Tibial nerve (tissue), 4 donors: ENCODE data around the gene SIGMAR1. TPM values are rescaled to one million over a fixed set of nuclear protein-coding genes. Genes with fewer than 3 reads are reported as not detected.

Experiments
- DNase-seq, 2 donors: peaks; one replicate each; pipeline ENCODE4 v3.0.0-alpha.2; 2019; ENCODE audit warnings: low spot score in 2 of 2
- H3K27ac ChIP-seq, 4 donors: fragments of 200-600 bp; sonication (generic) in 3 of 4; one replicate each; pipeline ENCODE4 v1.5.1; 2017 to 2019; ENCODE audit warnings: mild to moderate bottlenecking in 1 of 4
- H3K27me3 ChIP-seq, 2 donors: fragments of 200-600 bp; sonication (generic) in 1 of 2; one replicate each; pipeline versions ENCODE4 v1.5.1 to v1.6.0; 2017 to 2019
- H3K36me3 ChIP-seq, 3 donors: fragments of 200-600 bp; sonication (generic); one replicate each; pipeline ENCODE4 v1.5.1; 2018 to 2019
- H3K4me1 ChIP-seq, 4 donors: fragments of 200-600 bp; sonication (generic) in 3 of 4; one replicate each; pipeline ENCODE4 v1.5.1; 2017 to 2019
- H3K4me3 ChIP-seq, 4 donors: fragments of 200-600 bp; sonication (generic) in 3 of 4; one replicate each; pipeline ENCODE4 v1.5.1; 2017 to 2019; ENCODE audit warnings: mild to moderate bottlenecking in 1 of 4, moderate library complexity in 1 of 4
- H3K9me3 ChIP-seq, 4 donors: fragments of 200-600 bp; sonication (generic) in 3 of 4; one replicate each; pipeline ENCODE4 v1.5.1; 2017 to 2019
- EP300 ChIP-seq, 2 donors: sonication (generic); formaldehyde crosslinking; IDR thresholded peaks; one replicate each; pipeline ENCODE4 v1.6.1; 2017; ENCODE audit warnings: antibody characterized with exemption in 2 of 2, mild to moderate bottlenecking in 1 of 2
- POLR2A ChIP-seq, 2 donors: fragments of 450-650 bp; IDR thresholded peaks; one replicate each; pipeline ENCODE4 v1.6.1; 2017; ENCODE audit warnings: antibody characterized with exemption in 2 of 2, mild to moderate bottlenecking in 2 of 2, moderate library complexity in 2 of 2
- WGBS, 2 donors: methylation state at CpG; one replicate each; pipeline ENCODE4 v1.1.5; 2018; 5-methylcytosine and 5-hydroxymethylcytosine counted together
- total RNA-seq, 4 donors: library from RNA; depleted of rRNA; stranded (reverse); fragments of >200 nt; gene quantifications; one replicate each; pipeline ENCODE4 v1.1.0, GENCODE V29; 2016
- TF ChIP-seq, protein P1 (sequence below), 5 experiments: fragments of 200-600 bp in 3 of 5; fragments of 450-650 bp in 2 of 5; sonication (generic) in 3 of 5; IDR thresholded peaks; one replicate each; pipeline ENCODE4 v1.5.1; 2016 to 2019; ENCODE audit warnings: antibody characterized with exemption in 5 of 5, mild to moderate bottlenecking in 3 of 5, moderate library complexity in 2 of 5

SIGMAR1 gene
- total RNA-seq, 4 donors from 2014 or later = 92.6 to 128 (median 107) TPM

DNA sequence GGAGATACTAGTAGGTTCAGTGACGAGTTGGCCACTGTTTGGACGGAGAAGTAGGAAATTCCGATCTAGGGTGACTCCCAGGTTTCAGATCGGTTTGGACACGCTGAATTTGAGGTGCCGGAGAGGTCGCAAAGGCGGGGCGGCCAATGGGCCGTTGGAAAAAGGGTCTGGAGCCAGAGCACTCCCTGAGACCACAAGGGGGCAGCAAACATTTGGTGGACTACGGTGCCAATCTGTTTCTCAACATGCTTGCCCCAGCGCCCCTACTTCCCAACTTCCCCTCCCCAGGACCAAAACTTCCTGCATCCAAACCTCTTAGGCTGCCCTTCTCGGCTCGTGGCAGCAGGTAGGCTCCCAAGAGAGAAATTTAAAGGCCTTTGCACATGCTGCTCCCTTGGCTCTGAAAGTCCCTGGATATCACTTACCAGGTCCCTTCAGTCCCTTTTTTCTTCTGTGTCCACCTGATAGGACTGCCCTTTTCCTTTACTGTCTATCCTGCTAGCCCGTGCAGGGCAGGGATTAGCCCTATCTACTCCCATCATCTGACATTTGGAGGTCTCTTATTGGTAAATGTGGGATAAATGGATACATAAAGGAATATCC is 24.7 kb downstream of the SIGMAR1 start:
- WGBS, 2 donors = 1 to 2% methylated on average over 15 of the region's 15 CpGs
- DNase-seq = peak in 1 of 2 donors; percentile 83

DNA sequence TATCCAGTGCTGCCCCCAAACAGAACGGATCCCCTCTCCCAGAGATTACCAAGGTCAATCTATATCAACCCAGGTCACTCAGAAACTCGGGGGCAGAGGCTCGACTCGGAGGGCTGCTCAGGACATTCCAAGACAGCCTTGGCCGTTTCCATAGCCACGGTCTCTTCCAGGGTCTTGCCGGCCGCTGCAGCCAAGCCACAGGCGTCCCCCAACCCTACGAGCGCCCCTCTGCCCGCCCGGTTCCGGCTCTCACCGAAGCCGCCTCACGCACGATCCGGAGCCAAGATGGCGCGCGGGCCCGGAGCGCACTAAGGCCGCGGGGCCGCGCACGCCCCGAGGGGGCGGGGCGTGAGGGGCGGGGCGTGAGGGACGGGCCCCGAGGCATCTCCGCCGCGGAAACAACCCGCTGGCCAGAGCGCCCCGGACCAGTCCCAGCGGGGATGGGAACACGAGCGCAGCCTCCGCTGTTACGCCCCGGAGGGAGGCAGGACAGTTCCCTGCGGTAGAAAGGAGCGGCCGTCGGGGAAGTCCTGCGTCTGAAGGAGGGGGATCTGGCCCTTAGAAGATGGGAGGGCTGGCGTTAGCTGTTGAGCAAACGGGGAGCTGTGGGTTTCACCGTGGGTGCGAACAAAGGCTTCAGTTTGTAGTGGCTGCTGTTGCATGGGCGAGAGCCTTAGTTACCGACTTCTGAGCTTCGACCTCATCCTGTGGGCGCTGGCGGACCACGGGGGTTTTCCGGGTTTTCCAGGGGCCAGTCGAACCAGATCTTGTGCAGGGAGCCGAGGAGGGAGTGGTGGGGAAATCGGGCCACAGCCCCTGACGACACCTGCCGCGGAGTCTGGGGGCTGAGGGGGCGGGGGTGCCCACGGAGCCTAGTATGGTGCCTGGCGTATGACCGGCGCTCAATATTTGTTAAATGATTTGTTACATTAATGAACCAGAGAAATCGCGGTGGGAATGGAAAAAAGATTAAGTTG is 25.5 kb downstream of the SIGMAR1 start, which contains the start of gene RPP25L:
Gene RPP25L, minus strand, starts transcription at position 287 of the 977 bp plus-strand sequence. CDS start 801 bp downstream, outside the sequence.
- Histone ChIP-seq H3K4me1 (peaks cover 0 to 28% (median 15%) of the 10 kb centered on the region in 4 donors), H3K27ac (peak within 1 kb of the TSS; percentile 74 to 96 (median 93)), H3K9me3 (no peaks in the 10 kb centered on the region), H3K27me3 (no peaks in the 10 kb centered on the region), H3K36me3 (peaks cover 0 to 50% (median 9%) of the 10 kb centered on the region in 3 donors), H3K4me3 (peak within 1 kb of the TSS; percentile 58 to 81 (median 72))
- TF ChIP-seq, protein P1, sequence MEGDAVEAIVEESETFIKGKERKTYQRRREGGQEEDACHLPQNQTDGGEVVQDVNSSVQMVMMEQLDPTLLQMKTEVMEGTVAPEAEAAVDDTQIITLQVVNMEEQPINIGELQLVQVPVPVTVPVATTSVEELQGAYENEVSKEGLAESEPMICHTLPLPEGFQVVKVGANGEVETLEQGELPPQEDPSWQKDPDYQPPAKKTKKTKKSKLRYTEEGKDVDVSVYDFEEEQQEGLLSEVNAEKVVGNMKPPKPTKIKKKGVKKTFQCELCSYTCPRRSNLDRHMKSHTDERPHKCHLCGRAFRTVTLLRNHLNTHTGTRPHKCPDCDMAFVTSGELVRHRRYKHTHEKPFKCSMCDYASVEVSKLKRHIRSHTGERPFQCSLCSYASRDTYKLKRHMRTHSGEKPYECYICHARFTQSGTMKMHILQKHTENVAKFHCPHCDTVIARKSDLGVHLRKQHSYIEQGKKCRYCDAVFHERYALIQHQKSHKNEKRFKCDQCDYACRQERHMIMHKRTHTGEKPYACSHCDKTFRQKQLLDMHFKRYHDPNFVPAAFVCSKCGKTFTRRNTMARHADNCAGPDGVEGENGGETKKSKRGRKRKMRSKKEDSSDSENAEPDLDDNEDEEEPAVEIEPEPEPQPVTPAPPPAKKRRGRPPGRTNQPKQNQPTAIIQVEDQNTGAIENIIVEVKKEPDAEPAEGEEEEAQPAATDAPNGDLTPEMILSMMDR (IDR thresholded peaks at IDR 0.05) = no peak
- TF ChIP-seq EP300 (IDR thresholded peaks at IDR 0.05) (peak in 1 of 2 donors; percentile 96), POLR2A (IDR thresholded peaks at IDR 0.05) (peak; percentile 57 to 88)
- 1% methylated on average over 31 to 40 of the region's 77 CpGs for WGBS, 2 donors
- DNase-seq = peak; percentile 65 to 80

More for the DNA sequence above, 24.7 kb downstream of the SIGMAR1 start:
- H3K4me3 ChIP-seq = peak overlapping the region; percentile 58 to 81 (median 72)
- no peaks in the 10 kb centered on the region for H3K27me3 ChIP-seq
- peak overlapping the region; percentile 74 to 96 (median 93) for H3K27ac ChIP-seq
- no peaks in the 10 kb centered on the region for H3K9me3 ChIP-seq
- TF ChIP-seq, protein P1 (IDR thresholded peaks at IDR 0.05) = peak; percentile 79 to 88 (median 84)
- no peak for TF ChIP-seq POLR2A (IDR thresholded peaks at IDR 0.05)
- H3K4me1 ChIP-seq = peaks cover 0 to 28% (median 15%) of the 10 kb centered on the region in 4 donors
- peaks cover 0 to 58% (median 9%) of the 10 kb centered on the region in 3 donors for H3K36me3 ChIP-seq

- Histone ChIP-seq H3K36me3 (peaks cover 0 to 42% (median 4%) of the 10 kb centered on the region in 3 donors), H3K27me3 (no peaks in the 10 kb centered on the region), H3K9me3 (no peaks in the 10 kb centered on the region), H3K27ac (peak overlapping the region; percentile 74 to 96 (median 93)), H3K4me3 (peak overlapping the region; percentile 58 to 81 (median 72)), H3K4me1 (peaks cover 0 to 28% (median 15%) of the 10 kb centered on the region in 4 donors)
- TF ChIP-seq EP300 (IDR thresholded peaks at IDR 0.05) (no peak), POLR2A (IDR thresholded peaks at IDR 0.05) (no peak)
- TF ChIP-seq, protein P1 (IDR thresholded peaks at IDR 0.05) = no peak
- WGBS, 2 donors = 66% methylated on average over 7 to 10 of the region's 10 CpGs
- DNase-seq = no peak
These were observed 26.3 kb downstream of the SIGMAR1 start for GRCh38 chr9:34611251-34611810.

DNA sequence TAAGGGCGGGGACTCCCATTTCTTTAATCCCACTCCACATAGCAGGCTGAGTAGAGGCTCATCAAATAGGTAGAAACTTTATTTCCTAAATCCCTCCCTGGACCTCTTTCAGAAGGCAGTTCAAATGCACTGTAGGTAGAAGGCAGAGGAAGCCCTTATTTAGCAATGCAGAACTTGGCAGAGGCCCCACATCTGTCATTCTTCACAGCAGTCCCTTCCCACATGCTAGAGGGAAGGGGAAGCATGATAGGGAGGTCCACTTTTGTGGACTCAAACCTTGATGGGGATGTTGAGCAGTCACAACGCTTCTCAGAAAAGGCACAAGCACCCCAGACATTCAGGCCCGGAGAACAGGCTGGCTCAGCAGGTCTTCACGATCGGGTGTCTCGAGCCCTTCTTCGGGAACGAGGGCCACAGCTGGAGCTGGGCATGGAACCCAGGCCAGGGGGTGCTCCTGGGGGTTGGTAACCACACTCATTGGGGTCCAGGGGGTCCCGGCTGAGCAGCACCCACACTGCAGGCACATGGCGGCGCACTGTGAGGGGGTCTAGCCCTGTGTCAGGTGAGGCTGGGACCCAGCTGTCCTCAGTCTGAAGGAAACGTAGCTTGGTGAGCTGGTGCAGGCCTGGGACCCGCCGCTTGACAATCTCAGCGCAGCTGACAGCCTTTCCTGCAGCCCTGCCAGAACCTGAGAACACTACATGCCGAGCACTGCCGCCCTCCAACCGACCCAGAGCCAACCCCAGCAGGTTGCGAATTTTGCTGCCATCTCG is 27.0 kb downstream of the SIGMAR1 start:
- peaks cover 0 to 28% (median 15%) of the 10 kb centered on the region in 4 donors for H3K4me1 ChIP-seq
- no peak for DNase-seq
- 89 to 95% methylated on average over 6 to 19 of the region's 20 CpGs for WGBS, 2 donors
- H3K27ac ChIP-seq = peak overlapping the region in 2 of 4 donors; percentile 93 to 96
- H3K36me3 ChIP-seq = peaks cover 0 to 35% (median 0%) of the 10 kb centered on the region in 3 donors
- no peaks in the 10 kb centered on the region for H3K9me3 ChIP-seq
- peak overlapping the region in 2 of 4 donors; percentile 75 to 81 for H3K4me3 ChIP-seq
- TF ChIP-seq EP300 (IDR thresholded peaks at IDR 0.05) (no peak), POLR2A (IDR thresholded peaks at IDR 0.05) (no peak)
- TF ChIP-seq, protein P1 (IDR thresholded peaks at IDR 0.05) = no peak
- no peaks in the 10 kb centered on the region for H3K27me3 ChIP-seq
